Stomach (tissue), 4 donors: Measurements from ENCODE around the gene ZC3H14.
A peak's percentile ranks its signal among the peaks of the same experiment; 100 is the strongest.

ENCODE experiments used
- CTCF ChIP-seq, 7 experiments: fragments of 450-650 bp in 4 of 7; fragments of 200-600 bp in 3 of 7; sonication (generic) in 3 of 7; IDR thresholded peaks; one replicate each; pipeline ENCODE4 v1.5.1; 2016 to 2019; ENCODE audit warnings: antibody characterized with exemption in 7 of 7, control low read depth in 2 of 7, mild to moderate bottlenecking in 1 of 7
- EP300 ChIP-seq: sonication (generic); formaldehyde crosslinking; IDR thresholded peaks from one replicate; pipeline ENCODE4 v1.6.1; 2017; ENCODE audit warnings: antibody characterized with exemption
- POLR2A ChIP-seq, 4 donors: fragments of 450-650 bp; IDR thresholded peaks; one replicate each; pipeline ENCODE4 v1.6.1; 2016; ENCODE audit warnings: antibody characterized with exemption in 4 of 4, control low read depth in 2 of 4, mild to moderate bottlenecking in 1 of 4, moderate library complexity in 1 of 4
- POLR2AphosphoS5 ChIP-seq, 3 donors: sonication (generic); formaldehyde crosslinking; IDR thresholded peaks; one replicate each; pipeline ENCODE4 v1.6.1; 2016; ENCODE audit warnings: antibody characterized with exemption in 3 of 3

- TF ChIP-seq CTCF (IDR thresholded peaks at IDR 0.05) (peak in 2 of 7 experiments; percentile 7 to 13), POLR2AphosphoS5 (IDR thresholded peaks at IDR 0.05) (peak in 1 of 3 donors; percentile 23), POLR2A (IDR thresholded peaks at IDR 0.05) (no peak), EP300 (no peak)
Observed at GRCh38 chr14:88535149-88535548, 27.7 kb upstream of the ZC3H14 start.
